GM21423 (cell line): ENCODE data around the gene ARL15.

Experiments used
- ATAC-seq: cut with Tn5 transposase; IDR thresholded peaks from one replicate; pipeline ENCODE4 v1.9.1; 2021; ENCODE audit warnings: mild to moderate bottlenecking, moderate library complexity; ENCODE audit not compliant: unreplicated experiment

ARL15 gene

GRCh38 chr5:54214722-54215121 is 95.7 kb downstream of the ARL15 start:
- no peak for ATAC-seq

- no peak for ATAC-seq
Measured at GRCh38 chr5:54212331-54212730, 98.0 kb downstream of the ARL15 start.

GRCh38 chr5:54211912-54212311 is 98.5 kb downstream of the ARL15 start:
- ATAC-seq: no peak

- no peak for ATAC-seq
Measured at GRCh38 chr5:54207566-54207965, 102.8 kb downstream of the ARL15 start.

GRCh38 chr5:54206580-54207229 is 103.7 kb downstream of the ARL15 start:
- no peak for ATAC-seq

- ATAC-seq: no peak
Measured at GRCh38 chr5:54205918-54206317, 104.5 kb downstream of the ARL15 start.

- ATAC-seq: no peak
Measured at GRCh38 chr5:54205453-54205852, 104.9 kb downstream of the ARL15 start.

GRCh38 chr5:54197018-54197417 is 113.4 kb downstream of the ARL15 start:
- no peak for ATAC-seq

- no peak for ATAC-seq
Measured at GRCh38 chr5:54195701-54196100, 114.7 kb downstream of the ARL15 start.

GRCh38 chr5:54194318-54194717 is 116.1 kb downstream of the ARL15 start:
- no peak for ATAC-seq

- no peak for ATAC-seq
Measured at GRCh38 chr5:54187694-54188093, 122.7 kb downstream of the ARL15 start.

- ATAC-seq: no peak
Measured at GRCh38 chr5:54186912-54187445, 123.4 kb downstream of the ARL15 start.

GRCh38 chr5:54186108-54186507 is 124.3 kb downstream of the ARL15 start:
- ATAC-seq: no peak

- ATAC-seq: no peak
Measured at GRCh38 chr5:54184806-54185205, 125.6 kb downstream of the ARL15 start.

- ATAC-seq: no peak
Measured at GRCh38 chr5:54180630-54181031, 129.7 kb downstream of the ARL15 start.

GRCh38 chr5:54178991-54179390 is 131.4 kb downstream of the ARL15 start:
- ATAC-seq: no peak

GRCh38 chr5:54178207-54178606 is 132.2 kb downstream of the ARL15 start:
- no peak for ATAC-seq

- ATAC-seq: no peak
Measured at GRCh38 chr5:54177058-54177457, 133.3 kb downstream of the ARL15 start.

GRCh38 chr5:54176066-54176830 is 134.1 kb downstream of the ARL15 start:
- ATAC-seq: no peak

- no peak for ATAC-seq
Measured at GRCh38 chr5:54173251-54173650, 137.1 kb downstream of the ARL15 start.

GRCh38 chr5:54171645-54172384 is 138.6 kb downstream of the ARL15 start:
- ATAC-seq: peak; percentile 65

GRCh38 chr5:54165687-54166086 is 144.7 kb downstream of the ARL15 start:
- no peak for ATAC-seq
